Umbilical cord (tissue), 1 donor: ENCODE data around the gene EOLA1. TPM values are rescaled to one million over a fixed set of nuclear protein-coding genes. Genes with fewer than 3 reads are reported as not detected.

Source experiments
- total RNA-seq: library from RNA; depleted of rRNA; stranded (reverse); fragments of >200 nt; gene quantifications from one replicate; pipeline ENCODE4 v1.2.3, GENCODE V29; 2014; ENCODE audit warnings: low replicate concordance; ENCODE audit not compliant: insufficient read depth

Gene EOLA1
- total RNA-seq, 1 donor from 2014 or later: 6.3 TPM

Other genes with a start within 250 kb of the EOLA1 start
- 43.6 TPM for gene IDS, start 35.7 kb upstream of the EOLA1 start, total RNA-seq
- gene HSFX3, start 8.9 kb downstream of the EOLA1 start, total RNA-seq: not detected
- not detected for gene MAGEA9B, start 46.4 kb downstream of the EOLA1 start, total RNA-seq
- 0.96 TPM for gene HSFX2, start 54.3 kb downstream of the EOLA1 start, total RNA-seq
- gene TMEM185A, start 90.8 kb downstream of the EOLA1 start, total RNA-seq: 28.4 TPM
- not detected for gene MAGEA11, start 171.0 kb downstream of the EOLA1 start, total RNA-seq
- gene HSFX1, start 233.1 kb downstream of the EOLA1 start, total RNA-seq: 3.9 TPM
- gene MAGEA9, start 240.9 kb downstream of the EOLA1 start, total RNA-seq: not detected